Epithelial cell of proximal tubule (primary cell): ENCODE measurements around the gene ANO8. TPM values are rescaled to one million over a fixed set of nuclear protein-coding genes. Genes with fewer than 3 reads are reported as not detected.

Experiments used
- DNase-seq: peaks from one replicate; pipeline ENCODE4 v3.0.0-alpha.2; 2011; ENCODE audit warnings: low read depth
- H3K4me3 ChIP-seq: 2 replicates; pipeline ENCODE4 v1.5.1; 2011; ENCODE audit warnings: low read depth, mild to moderate bottlenecking, low read length
- total RNA-seq: library from RNA; depleted of rRNA; stranded (reverse); fragments of >200 nt; gene quantifications from 2 replicates; pipeline ENCODE4 v1.2.3, GENCODE V29; 2015
- TF ChIP-seq, protein P1 (sequence below): conservative IDR thresholded peaks from 2 replicates; pipeline ENCODE4 v1.5.1; 2012; ENCODE audit warnings: low read depth, mild to moderate bottlenecking, low read length

The ANO8 gene, protein sequence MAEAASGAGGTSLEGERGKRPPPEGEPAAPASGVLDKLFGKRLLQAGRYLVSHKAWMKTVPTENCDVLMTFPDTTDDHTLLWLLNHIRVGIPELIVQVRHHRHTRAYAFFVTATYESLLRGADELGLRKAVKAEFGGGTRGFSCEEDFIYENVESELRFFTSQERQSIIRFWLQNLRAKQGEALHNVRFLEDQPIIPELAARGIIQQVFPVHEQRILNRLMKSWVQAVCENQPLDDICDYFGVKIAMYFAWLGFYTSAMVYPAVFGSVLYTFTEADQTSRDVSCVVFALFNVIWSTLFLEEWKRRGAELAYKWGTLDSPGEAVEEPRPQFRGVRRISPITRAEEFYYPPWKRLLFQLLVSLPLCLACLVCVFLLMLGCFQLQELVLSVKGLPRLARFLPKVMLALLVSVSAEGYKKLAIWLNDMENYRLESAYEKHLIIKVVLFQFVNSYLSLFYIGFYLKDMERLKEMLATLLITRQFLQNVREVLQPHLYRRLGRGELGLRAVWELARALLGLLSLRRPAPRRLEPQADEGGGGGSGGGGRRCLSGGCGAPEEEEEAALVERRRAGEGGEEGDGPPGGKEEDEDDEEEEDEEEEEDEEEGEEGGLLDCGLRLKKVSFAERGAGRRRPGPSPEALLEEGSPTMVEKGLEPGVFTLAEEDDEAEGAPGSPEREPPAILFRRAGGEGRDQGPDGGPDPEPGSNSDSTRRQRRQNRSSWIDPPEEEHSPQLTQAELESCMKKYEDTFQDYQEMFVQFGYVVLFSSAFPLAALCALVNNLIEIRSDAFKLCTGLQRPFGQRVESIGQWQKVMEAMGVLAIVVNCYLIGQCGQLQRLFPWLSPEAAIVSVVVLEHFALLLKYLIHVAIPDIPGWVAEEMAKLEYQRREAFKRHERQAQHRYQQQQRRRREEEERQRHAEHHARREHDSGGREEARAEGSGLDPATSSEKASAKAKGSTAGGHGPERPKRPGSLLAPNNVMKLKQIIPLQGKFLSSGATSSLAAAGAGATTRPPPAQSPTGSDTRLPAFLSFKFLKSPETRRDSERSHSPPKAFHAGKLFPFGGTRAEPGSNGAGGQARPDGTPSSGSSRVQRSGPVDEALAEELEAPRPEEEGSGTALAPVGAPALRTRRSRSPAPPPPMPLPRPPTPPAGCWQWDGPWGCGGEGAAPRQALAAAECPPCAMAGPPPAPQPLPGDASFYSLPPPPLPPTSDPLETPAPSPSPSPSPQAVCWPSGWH
- total RNA-seq = 3.3 and 6.6 TPM in 2 replicates

DNA sequence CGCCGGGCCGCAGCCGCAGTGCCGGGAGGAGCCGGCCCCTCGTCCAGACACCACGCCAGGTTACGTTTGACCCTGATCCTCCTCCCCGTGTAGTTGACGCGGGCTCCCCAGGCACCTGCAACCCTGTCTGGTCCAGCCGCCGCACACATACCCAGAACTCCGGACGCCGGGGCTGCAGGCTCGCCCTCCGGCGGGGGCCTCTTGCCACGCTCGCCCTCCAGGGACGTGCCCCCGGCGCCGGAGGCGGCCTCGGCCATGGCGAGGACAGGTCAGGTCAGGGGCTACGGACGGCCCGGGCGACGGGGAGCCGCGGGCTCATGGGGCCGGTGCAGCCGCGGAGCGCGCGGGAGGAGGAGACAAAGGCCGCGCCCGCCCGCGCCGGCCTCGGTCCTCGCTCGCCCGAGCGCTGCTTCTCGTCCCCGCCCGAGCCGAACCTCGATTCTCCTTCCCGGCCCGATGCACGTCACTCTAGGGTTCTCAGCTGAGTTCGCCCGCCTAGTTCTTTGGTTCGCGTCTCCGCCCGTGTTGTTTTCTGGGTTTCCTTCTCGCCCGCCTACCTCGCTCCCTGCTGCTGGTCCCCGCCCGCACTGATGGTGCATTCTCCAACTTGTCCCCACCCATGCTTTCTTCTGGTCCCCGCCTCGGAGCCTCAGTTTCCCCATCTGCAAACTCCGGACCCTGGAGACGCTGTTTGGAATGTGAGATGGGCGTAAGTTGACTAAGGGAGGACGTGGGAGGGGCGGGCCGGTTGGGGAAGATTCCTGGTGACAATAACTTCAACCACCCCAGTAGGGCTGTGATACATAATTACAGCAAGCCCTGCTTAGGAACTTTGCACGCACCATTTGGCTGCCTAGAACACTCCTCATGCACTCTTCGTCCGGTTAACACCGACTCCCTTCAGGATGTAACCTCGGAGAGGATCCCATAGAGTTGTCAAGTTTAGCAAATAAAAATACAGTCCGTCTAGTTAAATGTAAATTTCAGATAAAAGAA lies at the start of gene ANO8:
ANO8 (minus strand) TSS at position 442 of the 996 bp plus-strand sequence; CDS start at position 257, 185 bp downstream.
- H3K4me3 ChIP-seq = peak within 1 kb of the TSS; percentile 77
- TF ChIP-seq, protein P1, sequence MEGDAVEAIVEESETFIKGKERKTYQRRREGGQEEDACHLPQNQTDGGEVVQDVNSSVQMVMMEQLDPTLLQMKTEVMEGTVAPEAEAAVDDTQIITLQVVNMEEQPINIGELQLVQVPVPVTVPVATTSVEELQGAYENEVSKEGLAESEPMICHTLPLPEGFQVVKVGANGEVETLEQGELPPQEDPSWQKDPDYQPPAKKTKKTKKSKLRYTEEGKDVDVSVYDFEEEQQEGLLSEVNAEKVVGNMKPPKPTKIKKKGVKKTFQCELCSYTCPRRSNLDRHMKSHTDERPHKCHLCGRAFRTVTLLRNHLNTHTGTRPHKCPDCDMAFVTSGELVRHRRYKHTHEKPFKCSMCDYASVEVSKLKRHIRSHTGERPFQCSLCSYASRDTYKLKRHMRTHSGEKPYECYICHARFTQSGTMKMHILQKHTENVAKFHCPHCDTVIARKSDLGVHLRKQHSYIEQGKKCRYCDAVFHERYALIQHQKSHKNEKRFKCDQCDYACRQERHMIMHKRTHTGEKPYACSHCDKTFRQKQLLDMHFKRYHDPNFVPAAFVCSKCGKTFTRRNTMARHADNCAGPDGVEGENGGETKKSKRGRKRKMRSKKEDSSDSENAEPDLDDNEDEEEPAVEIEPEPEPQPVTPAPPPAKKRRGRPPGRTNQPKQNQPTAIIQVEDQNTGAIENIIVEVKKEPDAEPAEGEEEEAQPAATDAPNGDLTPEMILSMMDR = no peak

DNA sequence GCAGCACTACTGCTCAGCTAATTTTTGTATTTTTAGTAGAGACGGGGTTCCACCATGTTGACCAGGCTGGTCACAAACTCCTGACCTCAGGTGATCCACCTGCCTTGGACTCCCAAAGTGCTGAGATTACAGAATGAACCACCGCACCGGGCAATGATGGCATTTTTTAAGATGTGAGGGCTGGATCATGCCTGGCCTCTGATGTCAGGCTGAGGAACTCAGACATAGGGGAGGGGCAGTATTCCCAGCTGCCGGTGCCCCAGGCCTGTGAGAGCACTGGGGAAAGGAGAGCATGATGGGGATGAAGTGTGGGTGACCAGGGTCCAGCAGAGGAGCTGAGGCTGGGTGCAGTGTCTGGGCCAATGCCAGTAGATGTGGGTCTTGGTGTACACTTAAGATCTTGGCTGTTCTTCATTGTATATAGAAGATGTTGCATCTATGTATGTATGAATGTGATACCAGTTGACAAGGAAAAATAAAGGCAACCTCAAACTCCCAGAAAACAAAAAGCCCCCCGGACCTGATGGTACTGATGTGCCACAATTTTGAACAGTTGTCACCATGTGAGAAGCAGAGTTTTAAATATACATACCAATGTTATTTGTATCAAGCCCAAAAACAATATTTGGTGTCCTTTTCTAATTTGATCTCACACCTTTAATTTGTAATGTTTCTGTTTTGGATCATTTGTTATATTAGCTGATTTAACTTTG lies 45.9 kb upstream of the ANO8 start:
- no peak for DNase-seq
- H3K4me3 ChIP-seq = no peak overlapping the region
- TF ChIP-seq, protein P1 = no peak

More for the DNA sequence above, at the start of gene ANO8:
- peak; percentile 86 for DNase-seq

DNA sequence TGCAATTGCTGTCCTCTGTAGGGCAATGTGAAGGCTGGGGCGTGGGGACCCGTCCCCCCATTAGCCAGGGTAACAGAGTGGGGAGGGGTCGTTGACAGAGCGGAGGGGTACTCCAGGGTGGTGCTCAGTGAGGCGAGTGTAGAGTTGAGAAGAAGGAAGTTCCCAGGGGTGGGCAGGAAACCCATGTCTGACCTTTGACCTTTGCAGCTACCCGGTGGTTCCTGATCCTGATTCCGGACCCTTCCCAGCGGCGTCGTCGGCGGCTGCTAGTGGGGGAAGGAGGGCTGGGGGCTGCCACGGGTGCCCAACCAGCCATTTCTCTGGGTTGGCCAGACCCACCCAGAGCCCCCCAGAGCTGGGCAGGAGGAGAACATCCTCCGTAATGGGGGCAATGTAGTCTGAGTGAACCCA lies 44.6 kb upstream of the ANO8 start:
- DNase-seq = no peak
- TF ChIP-seq, protein P1 = no peak
- no peak overlapping the region for H3K4me3 ChIP-seq

DNA sequence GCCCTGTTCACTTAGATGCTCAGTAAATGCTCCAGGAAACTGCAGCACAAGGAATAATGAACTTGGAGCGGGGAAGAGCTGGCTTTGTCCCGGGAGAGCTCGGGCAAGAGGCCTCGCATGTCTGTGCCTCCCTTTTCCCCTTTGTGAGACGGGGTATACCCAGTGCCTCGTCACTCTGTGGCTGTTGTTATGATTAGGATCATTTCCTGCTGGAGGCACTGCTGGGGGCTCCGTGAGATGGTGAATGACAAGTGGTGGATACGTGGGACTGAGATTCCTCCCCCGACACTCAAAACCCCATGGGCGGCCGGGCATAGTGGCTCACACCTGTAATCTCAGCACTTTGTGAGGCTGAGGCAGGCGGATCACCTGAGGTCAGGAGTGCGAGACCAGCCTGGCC lies 43.6 kb upstream of the ANO8 start:
- no peak overlapping the region for H3K4me3 ChIP-seq
- TF ChIP-seq, protein P1 = no peak
- no peak for DNase-seq

DNA sequence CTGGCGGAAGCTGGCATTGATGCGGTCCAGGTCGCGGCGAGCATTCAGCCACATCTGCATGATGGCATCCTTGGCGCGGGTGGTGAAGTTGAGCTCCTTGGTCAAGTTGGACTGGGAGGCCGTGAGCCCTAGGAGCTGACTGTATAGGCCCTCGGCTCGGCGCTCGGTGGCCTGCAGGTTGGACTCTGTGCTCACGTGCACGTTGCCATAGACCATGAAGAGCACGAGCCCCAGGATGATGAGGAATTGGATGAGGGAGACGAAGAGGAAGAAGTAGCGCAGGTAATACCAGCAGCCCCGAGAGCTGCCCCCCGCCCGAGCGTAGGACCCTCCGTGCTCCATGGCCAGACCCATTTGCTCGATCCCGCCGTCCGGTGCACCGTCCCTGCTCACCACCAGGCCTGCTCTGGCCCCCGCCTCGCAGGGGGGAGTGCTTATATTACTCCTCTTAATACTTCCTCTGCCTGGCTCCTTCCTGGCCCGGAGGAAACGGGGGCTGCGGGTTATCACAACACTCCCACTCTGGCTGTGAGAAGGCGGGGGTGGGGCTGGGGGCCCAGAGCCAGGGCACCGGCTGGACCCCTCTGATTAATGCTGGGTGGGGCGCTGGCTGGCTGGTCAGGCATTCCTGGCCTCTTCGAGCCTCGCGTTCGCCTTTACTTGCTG lies 42.4 kb upstream of the ANO8 start, which contains the start of gene PLVAP:
PLVAP (minus strand) TSS at position 408 of the 666 bp plus-strand sequence; CDS start at position 354, 54 bp downstream.
- no peak within 1 kb of the TSS for H3K4me3 ChIP-seq
- DNase-seq = no peak
- TF ChIP-seq, protein P1 = no peak
